ENCODE measurements around the gene CDK2AP2.

Gene CDK2AP2

DNA sequence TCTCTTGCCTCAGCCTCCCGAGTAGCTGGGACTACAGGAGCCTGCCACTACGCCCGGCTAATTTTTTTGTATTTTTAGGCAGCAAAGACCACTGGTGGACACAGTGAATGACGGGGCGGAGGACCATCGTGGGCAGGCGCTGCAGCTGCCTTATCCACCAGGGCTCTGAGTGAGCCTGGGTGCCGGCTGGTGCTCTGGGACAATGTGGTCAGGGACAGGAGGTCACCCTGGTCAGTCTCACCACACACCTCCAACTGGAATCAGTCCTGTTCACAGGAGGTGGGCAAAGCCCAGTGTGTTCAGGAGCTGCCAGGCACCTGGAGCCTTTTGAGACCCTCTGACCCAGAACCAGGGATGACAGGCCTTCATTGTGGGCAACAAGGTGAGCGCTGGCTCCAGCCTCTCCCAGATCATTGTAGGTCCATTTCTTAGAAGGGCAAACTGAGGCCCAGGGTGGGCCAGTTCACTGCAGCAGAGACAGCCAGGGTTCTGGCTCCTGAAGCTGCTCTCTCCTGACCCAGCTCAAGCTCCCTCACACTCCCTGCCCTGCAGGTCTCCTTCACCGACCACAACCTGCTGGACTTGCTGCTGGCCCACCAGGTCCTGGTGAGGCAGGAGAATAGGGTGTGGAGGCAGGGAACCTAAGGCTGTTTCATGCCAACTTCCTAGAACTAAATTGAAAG lies 31.0 kb upstream of the CDK2AP2 start:
- DNase-seq (ENCODE audit: low read depth, low spot score) = no peak
- TF ChIP-seq, protein P1, sequence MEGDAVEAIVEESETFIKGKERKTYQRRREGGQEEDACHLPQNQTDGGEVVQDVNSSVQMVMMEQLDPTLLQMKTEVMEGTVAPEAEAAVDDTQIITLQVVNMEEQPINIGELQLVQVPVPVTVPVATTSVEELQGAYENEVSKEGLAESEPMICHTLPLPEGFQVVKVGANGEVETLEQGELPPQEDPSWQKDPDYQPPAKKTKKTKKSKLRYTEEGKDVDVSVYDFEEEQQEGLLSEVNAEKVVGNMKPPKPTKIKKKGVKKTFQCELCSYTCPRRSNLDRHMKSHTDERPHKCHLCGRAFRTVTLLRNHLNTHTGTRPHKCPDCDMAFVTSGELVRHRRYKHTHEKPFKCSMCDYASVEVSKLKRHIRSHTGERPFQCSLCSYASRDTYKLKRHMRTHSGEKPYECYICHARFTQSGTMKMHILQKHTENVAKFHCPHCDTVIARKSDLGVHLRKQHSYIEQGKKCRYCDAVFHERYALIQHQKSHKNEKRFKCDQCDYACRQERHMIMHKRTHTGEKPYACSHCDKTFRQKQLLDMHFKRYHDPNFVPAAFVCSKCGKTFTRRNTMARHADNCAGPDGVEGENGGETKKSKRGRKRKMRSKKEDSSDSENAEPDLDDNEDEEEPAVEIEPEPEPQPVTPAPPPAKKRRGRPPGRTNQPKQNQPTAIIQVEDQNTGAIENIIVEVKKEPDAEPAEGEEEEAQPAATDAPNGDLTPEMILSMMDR (IDR thresholded peaks at IDR 0.05; ENCODE audit: low read depth, low read length) = no peak
- in situ Hi-C loops (cut with HindIII; ENCODE audit: low sequenced_read_pairs) = no loop called here
- H3K4me3 ChIP-seq (ENCODE audit: low read depth, low read length) = no peak overlapping the region

- no peak for DNase-seq (ENCODE audit: low read depth, low spot score)
- in situ Hi-C loops (cut with HindIII; ENCODE audit: low sequenced_read_pairs) = no loop called here
- no peak overlapping the region for H3K4me3 ChIP-seq (ENCODE audit: low read depth, low read length)
- TF ChIP-seq, protein P1 (IDR thresholded peaks at IDR 0.05; ENCODE audit: low read depth, low read length) = no peak
Measured at GRCh38 chr11:67538306-67538705, 30.3 kb upstream of the CDK2AP2 start.

DNA sequence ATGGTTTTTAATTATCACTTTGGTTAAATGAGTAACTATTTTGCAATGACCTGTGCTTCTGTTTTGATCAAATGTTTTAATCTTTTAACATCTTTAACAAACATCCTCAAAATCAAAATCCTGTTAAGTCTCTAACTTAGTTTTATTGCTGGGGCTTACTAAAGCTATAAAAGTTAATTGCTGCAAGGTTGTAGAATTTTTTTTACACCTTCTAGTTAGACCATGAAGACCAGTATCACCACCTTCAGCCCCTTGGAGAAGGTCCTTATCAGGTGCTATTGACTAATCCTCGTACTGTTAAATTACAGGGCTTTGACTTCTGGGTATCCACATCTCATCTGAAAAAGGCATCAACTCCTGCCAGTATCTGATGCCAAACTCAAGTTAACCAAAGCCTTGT lies 27.6 kb upstream of the CDK2AP2 start:
- no peak for DNase-seq (ENCODE audit: low read depth, low spot score)
- TF ChIP-seq, protein P1 (IDR thresholded peaks at IDR 0.05; ENCODE audit: low read depth, low read length) = no peak
- in situ Hi-C loops (cut with HindIII; ENCODE audit: low sequenced_read_pairs) = no loop called here
- H3K4me3 ChIP-seq (ENCODE audit: low read depth, low read length) = no peak overlapping the region

- TF ChIP-seq, protein P1 (IDR thresholded peaks at IDR 0.05; ENCODE audit: low read depth, low read length) = no peak
- in situ Hi-C loops (cut with HindIII; ENCODE audit: low sequenced_read_pairs) = no loop called here
- DNase-seq (ENCODE audit: low read depth, low spot score) = peak; percentile 31
- H3K4me3 ChIP-seq (ENCODE audit: low read depth, low read length) = no peak overlapping the region
Measured at GRCh38 chr11:67534070-67534679, 26.2 kb upstream of the CDK2AP2 start.

GRCh38 chr11:67532889-67533288 lies 24.9 kb upstream of the CDK2AP2 start:
- in situ Hi-C loops (cut with HindIII; ENCODE audit: low sequenced_read_pairs) = no loop called here
- no peak overlapping the region for H3K4me3 ChIP-seq (ENCODE audit: low read depth, low read length)
- TF ChIP-seq, protein P1 (IDR thresholded peaks at IDR 0.05; ENCODE audit: low read depth, low read length) = no peak
- DNase-seq (ENCODE audit: low read depth, low spot score) = no peak

DNA sequence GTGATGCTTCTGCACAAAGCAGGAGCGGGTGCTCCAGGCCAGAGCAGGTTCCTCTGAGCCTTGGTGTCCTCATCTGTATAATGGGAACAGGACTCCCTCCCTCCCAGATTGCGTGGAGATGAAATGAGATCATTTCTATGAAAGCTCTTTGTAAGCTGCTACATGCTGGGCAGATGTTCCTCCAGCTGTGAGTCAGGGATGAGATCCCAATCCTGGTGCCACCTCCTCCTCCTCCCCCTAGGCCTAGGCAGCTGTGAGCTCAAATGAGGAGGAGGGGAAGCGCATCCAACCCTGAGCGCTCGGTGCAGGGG lies 22.3 kb upstream of the CDK2AP2 start:
- TF ChIP-seq, protein P1 (IDR thresholded peaks at IDR 0.05; ENCODE audit: low read depth, low read length) = no peak
- no peak for DNase-seq (ENCODE audit: low read depth, low spot score)
- no peak overlapping the region for H3K4me3 ChIP-seq (ENCODE audit: low read depth, low read length)
- in situ Hi-C loops (cut with HindIII; ENCODE audit: low sequenced_read_pairs) = no loop called here
